ENCODE results near the gene KDM4C. TPM values are rescaled to one million over a fixed set of nuclear protein-coding genes. Genes with fewer than 3 reads are reported as not detected.
"Not testable (repeated sequence)": the region's sequence is repeated elsewhere in the genome, so short reads cannot be mapped to it uniquely, and the experiment has no call there.

Gene KDM4C
- total RNA-seq, 1 donor from 2014 or later: 16.5 TPM

DNA sequence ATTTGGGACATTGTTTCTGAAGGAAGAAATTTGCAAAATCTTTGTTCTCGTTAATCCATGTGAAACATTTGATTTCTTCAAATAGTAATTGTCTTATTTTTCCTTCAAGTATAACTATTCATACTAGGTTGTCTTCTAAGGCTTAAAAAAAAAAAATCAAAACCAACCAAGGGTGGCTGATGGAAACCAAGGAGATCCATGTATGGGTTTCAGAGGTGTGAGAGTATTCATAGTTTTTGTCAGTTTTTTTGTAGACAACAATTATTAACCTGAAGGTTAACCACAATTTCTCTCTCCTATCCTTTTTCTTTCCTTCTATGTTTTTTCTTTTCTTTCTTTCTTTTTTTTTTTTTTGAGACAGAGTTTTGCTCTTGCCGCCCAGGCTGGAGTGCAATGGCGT, 35.4 kb downstream of the KDM4C start:
- TF ChIP-seq, protein P1, sequence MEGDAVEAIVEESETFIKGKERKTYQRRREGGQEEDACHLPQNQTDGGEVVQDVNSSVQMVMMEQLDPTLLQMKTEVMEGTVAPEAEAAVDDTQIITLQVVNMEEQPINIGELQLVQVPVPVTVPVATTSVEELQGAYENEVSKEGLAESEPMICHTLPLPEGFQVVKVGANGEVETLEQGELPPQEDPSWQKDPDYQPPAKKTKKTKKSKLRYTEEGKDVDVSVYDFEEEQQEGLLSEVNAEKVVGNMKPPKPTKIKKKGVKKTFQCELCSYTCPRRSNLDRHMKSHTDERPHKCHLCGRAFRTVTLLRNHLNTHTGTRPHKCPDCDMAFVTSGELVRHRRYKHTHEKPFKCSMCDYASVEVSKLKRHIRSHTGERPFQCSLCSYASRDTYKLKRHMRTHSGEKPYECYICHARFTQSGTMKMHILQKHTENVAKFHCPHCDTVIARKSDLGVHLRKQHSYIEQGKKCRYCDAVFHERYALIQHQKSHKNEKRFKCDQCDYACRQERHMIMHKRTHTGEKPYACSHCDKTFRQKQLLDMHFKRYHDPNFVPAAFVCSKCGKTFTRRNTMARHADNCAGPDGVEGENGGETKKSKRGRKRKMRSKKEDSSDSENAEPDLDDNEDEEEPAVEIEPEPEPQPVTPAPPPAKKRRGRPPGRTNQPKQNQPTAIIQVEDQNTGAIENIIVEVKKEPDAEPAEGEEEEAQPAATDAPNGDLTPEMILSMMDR (conservative IDR thresholded peaks at IDR 0.05): no peak
- Mint-ChIP-seq H3K4me3 (no peak overlapping the region), H3K36me3 (peaks cover 5% of the 10 kb centered on the region), H3K4me1 (ENCODE audit: unreplicated experiment) (peaks cover 7% of the 10 kb centered on the region), H3K27me3 (no peaks in the 10 kb centered on the region), H3K27ac (no peak overlapping the region), H3K9me3 (no peaks in the 10 kb centered on the region)
- no peak for DNase-seq (ENCODE audit: extremely low spot score, unreplicated experiment)

DNA sequence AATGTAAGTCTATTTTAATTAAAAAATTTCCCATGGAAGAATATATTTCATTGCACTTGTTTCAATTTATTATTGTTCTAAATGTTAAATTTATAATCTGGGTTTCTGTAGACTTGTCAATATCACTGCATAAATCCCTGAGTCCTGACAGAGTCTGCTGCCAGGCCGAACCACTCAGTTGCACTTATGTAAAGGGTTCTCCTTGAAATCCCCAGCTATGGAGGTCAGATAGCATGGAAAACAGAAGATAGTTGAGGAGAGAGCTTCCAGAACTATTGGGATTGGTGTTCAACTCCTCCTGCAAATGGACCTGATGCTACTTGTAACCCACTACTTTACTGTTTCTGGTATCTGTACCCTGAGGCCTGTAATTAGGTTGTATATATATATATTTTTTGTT, 37.2 kb downstream of the KDM4C start:
- Mint-ChIP-seq H3K27ac (no peak overlapping the region), H3K27me3 (no peaks in the 10 kb centered on the region), H3K9me3 (no peaks in the 10 kb centered on the region), H3K4me3 (no peak overlapping the region), H3K36me3 (peaks cover 5% of the 10 kb centered on the region), H3K4me1 (ENCODE audit: unreplicated experiment) (no peaks in the 10 kb centered on the region)
- no peak for DNase-seq (ENCODE audit: extremely low spot score, unreplicated experiment)
- TF ChIP-seq, protein P1 (conservative IDR thresholded peaks at IDR 0.05): no peak

GRCh38 chr9:6802926-6803325, 45.2 kb downstream of the KDM4C start:
- H3K4me3 Mint-ChIP-seq: no peak overlapping the region
- no peak for DNase-seq (ENCODE audit: extremely low spot score, unreplicated experiment)
- peaks cover 5% of the 10 kb centered on the region for H3K4me1 Mint-ChIP-seq (ENCODE audit: unreplicated experiment)
- TF ChIP-seq, protein P1 (conservative IDR thresholded peaks at IDR 0.05): no peak
- no peaks in the 10 kb centered on the region for H3K27me3 Mint-ChIP-seq
- peaks cover 10% of the 10 kb centered on the region for H3K36me3 Mint-ChIP-seq
- no peak overlapping the region for H3K27ac Mint-ChIP-seq
- H3K9me3 Mint-ChIP-seq: no peaks in the 10 kb centered on the region

DNA sequence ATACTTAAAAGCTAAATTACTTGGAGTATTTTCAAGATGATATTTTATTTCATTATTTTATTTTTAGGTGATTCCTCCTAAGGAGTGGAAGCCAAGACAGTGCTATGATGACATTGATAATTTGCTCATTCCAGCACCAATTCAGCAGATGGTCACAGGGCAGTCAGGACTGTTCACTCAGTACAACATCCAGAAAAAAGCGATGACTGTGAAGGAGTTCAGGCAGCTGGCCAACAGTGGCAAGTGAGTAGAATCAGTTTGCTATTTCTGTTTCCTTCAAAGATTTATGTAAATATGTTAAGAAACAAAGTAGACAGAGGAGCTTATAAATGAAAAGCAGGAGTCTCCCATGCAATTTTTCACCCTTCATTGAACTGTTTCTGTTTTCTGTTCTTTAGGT, 47.8 kb downstream of the KDM4C start:
- Mint-ChIP-seq H3K9me3 (no peaks in the 10 kb centered on the region), H3K4me1 (ENCODE audit: unreplicated experiment) (peaks cover 5% of the 10 kb centered on the region), H3K27me3 (no peaks in the 10 kb centered on the region), H3K4me3 (no peak overlapping the region), H3K36me3 (peaks cover 10% of the 10 kb centered on the region), H3K27ac (no peak overlapping the region)
- no peak for DNase-seq (ENCODE audit: extremely low spot score, unreplicated experiment)
- TF ChIP-seq, protein P1 (conservative IDR thresholded peaks at IDR 0.05): no peak

GRCh38 chr9:6806318-6806717, 48.5 kb downstream of the KDM4C start:
- not testable (repeated sequence) for H3K27me3 Mint-ChIP-seq; DNase-seq (ENCODE audit: extremely low spot score, unreplicated experiment); H3K9me3 Mint-ChIP-seq; H3K4me1 Mint-ChIP-seq (ENCODE audit: unreplicated experiment); H3K4me3 Mint-ChIP-seq; H3K27ac Mint-ChIP-seq
- H3K36me3 Mint-ChIP-seq: peaks cover 10% of the 10 kb centered on the region

GRCh38 chr9:6807669-6808068, 49.9 kb downstream of the KDM4C start:
- not testable (repeated sequence) for H3K9me3 Mint-ChIP-seq; H3K27me3 Mint-ChIP-seq; H3K4me3 Mint-ChIP-seq; H3K27ac Mint-ChIP-seq; DNase-seq (ENCODE audit: extremely low spot score, unreplicated experiment); H3K4me1 Mint-ChIP-seq (ENCODE audit: unreplicated experiment)
- H3K36me3 Mint-ChIP-seq: peaks cover 10% of the 10 kb centered on the region

- H3K36me3 Mint-ChIP-seq: no peaks in the 10 kb centered on the region
- no peak overlapping the region for H3K4me3 Mint-ChIP-seq
- no peak overlapping the region for H3K27ac Mint-ChIP-seq
- DNase-seq (ENCODE audit: extremely low spot score, unreplicated experiment): no peak
- H3K4me1 Mint-ChIP-seq (ENCODE audit: unreplicated experiment): no peaks in the 10 kb centered on the region
- H3K27me3 Mint-ChIP-seq: no peaks in the 10 kb centered on the region
- TF ChIP-seq, protein P1 (conservative IDR thresholded peaks at IDR 0.05): no peak
- no peaks in the 10 kb centered on the region for H3K9me3 Mint-ChIP-seq
Measured at GRCh38 chr9:6811436-6811835, 53.7 kb downstream of the KDM4C start.
